Neural cell (in vitro differentiated cells): ENCODE results near the gene SPINT1. TPM values are rescaled to one million over a fixed set of nuclear protein-coding genes. Genes with fewer than 3 reads are reported as not detected.

Source experiments
- H2AFZ ChIP-seq: fragments of 200-600, 300-800 bp; sonication (generic), shearing (Covaris generic); 2 replicates; pipeline ENCODE4 v1.6.0; 2014; ENCODE audit warnings: low read depth, mild to moderate bottlenecking, antibody characterized with exemption, low read length, moderate library complexity
- H3F3A ChIP-seq: fragments of 200-600 bp; shearing (Covaris generic); 2 replicates; pipeline ENCODE4 v1.6.1; 2016; ENCODE audit warnings: mild to moderate bottlenecking, moderate library complexity, mixed read lengths, antibody characterized with exemption, low read length; ENCODE audit not compliant: insufficient read depth, poor library complexity, severe bottlenecking
- H3K27ac ChIP-seq: fragments of 200-600, 300-800 bp; sonication (generic), shearing (Covaris generic); 2 replicates; pipeline ENCODE4 v1.5.1; 2014; ENCODE audit warnings: mild to moderate bottlenecking, low read length, moderate library complexity
- H3K27me3 ChIP-seq: fragments of 300-800, 200-600 bp; sonication (generic), shearing (Covaris generic); 2 replicates; pipeline ENCODE4 v1.6.0; 2014; ENCODE audit warnings: mild to moderate bottlenecking, low read depth, low read length, moderate library complexity; ENCODE audit not compliant: insufficient read depth
- H3K36me3 ChIP-seq: fragments of 300-800, 200-600 bp; sonication (generic), shearing (Covaris generic); 2 replicates; pipeline ENCODE4 v1.5.1; 2014; ENCODE audit warnings: mild to moderate bottlenecking, antibody characterized with exemption, low read length, moderate library complexity; ENCODE audit not compliant: insufficient read depth
- H3K4me2 ChIP-seq: fragments of 300-800, 200-600 bp; sonication (generic), shearing (Covaris generic); 2 replicates; pipeline ENCODE4 v1.6.0; 2014; ENCODE audit warnings: mild to moderate bottlenecking, low read length
- H3K4me3 ChIP-seq: fragments of 300-800, 200-600 bp; sonication (generic), shearing (Covaris generic); 2 replicates; pipeline ENCODE4 v1.5.1; 2014; ENCODE audit warnings: mild to moderate bottlenecking, low read length, moderate library complexity
- H3K79me2 ChIP-seq: fragments of 200-600 bp; shearing (Covaris generic); replicated peaks from 2 replicates; pipeline ENCODE4 v1.6.0; 2014; ENCODE audit warnings: mild to moderate bottlenecking, low read length, moderate library complexity; ENCODE audit not compliant: insufficient read depth
- H3K9ac ChIP-seq: fragments of 300-800, 200-600 bp; sonication (generic), shearing (Covaris generic); 2 replicates; pipeline ENCODE4 v1.6.1; 2016; ENCODE audit warnings: mild to moderate bottlenecking, low read length, mixed read lengths
- H3K9me2 ChIP-seq: fragments of 200-600 bp; shearing (Covaris generic); 2 replicates; pipeline ENCODE4 v1.6.1; 2016; ENCODE audit warnings: mild to moderate bottlenecking, low read length, mixed read lengths; ENCODE audit not compliant: insufficient read depth
- H3K9me3 ChIP-seq: fragments of 200-600, 300-800 bp; sonication (generic), shearing (Covaris generic); 2 replicates; pipeline ENCODE4 v1.6.1; 2016; ENCODE audit warnings: mild to moderate bottlenecking, mixed run types, low read length, moderate library complexity, mixed read lengths
- H4K20me1 ChIP-seq: fragments of 200-600 bp; shearing (Covaris generic); 2 replicates; pipeline ENCODE4 v1.6.1; 2016; ENCODE audit warnings: mild to moderate bottlenecking, mixed run types; ENCODE audit not compliant: insufficient read depth
- EP300 ChIP-seq: fragments of 450-650 bp; conservative IDR thresholded peaks from 2 replicates; pipeline ENCODE4 v1.6.1; 2014; ENCODE audit warnings: antibody characterized with exemption, mild to moderate bottlenecking, moderate library complexity; ENCODE audit not compliant: poor library complexity, severe bottlenecking
- EZH2 ChIP-seq: fragments of 200-600, 300-800 bp; shearing (Covaris generic), sonication (generic); IDR thresholded peaks from 2 replicates; pipeline ENCODE4 v1.6.1; 2014; ENCODE audit warnings: antibody characterized with exemption, low read length, borderline replicate concordance, mild to moderate bottlenecking; ENCODE audit not compliant: insufficient read depth, poor library complexity, severe bottlenecking
- MXI1 ChIP-seq: fragments of 450-650 bp; conservative IDR thresholded peaks from 2 replicates; pipeline ENCODE4 v1.6.1; 2014; ENCODE audit warnings: antibody characterized with exemption, mild to moderate bottlenecking; ENCODE audit not compliant: poor library complexity, severe bottlenecking
- POLR2AphosphoS5 ChIP-seq: IDR thresholded peaks from 2 replicates; pipeline ENCODE4 v1.6.1; 2012
- RAD21 ChIP-seq: fragments of 450-650 bp; conservative IDR thresholded peaks from 2 replicates; pipeline ENCODE4 v1.6.1; 2014; ENCODE audit warnings: antibody characterized with exemption, mild to moderate bottlenecking, moderate library complexity
- SMC3 ChIP-seq: fragments of 450-650 bp; conservative IDR thresholded peaks from 2 replicates; pipeline ENCODE4 v1.6.1; 2014; ENCODE audit warnings: antibody characterized with exemption, mild to moderate bottlenecking, moderate library complexity; ENCODE audit not compliant: poor library complexity
- TAF1 ChIP-seq: IDR thresholded peaks from 2 replicates; pipeline ENCODE4 v1.6.1; 2012; ENCODE audit warnings: low read depth
- polyA plus RNA-seq: library from polyadenylated mRNA; depleted of rRNA; stranded (reverse); fragments of >200 nt; gene quantifications from 2 replicates; pipeline ENCODE4 v1.2.3, GENCODE V29; 2014
- TF ChIP-seq, protein P1 (sequence below): fragments of 450-650 bp; IDR thresholded peaks from 2 replicates; pipeline ENCODE4 v1.5.1; 2014; ENCODE audit warnings: antibody characterized with exemption, mild to moderate bottlenecking, moderate library complexity; ENCODE audit not compliant: poor library complexity, severe bottlenecking
- TF ChIP-seq, protein P2 (sequence below): IDR thresholded peaks from 2 replicates; pipeline ENCODE4 v1.6.1; 2012; ENCODE audit warnings: borderline replicate concordance

The SPINT1 gene
- polyA plus RNA-seq, 1 donor from 2014 or later = 0.68 TPM

- no peak overlapping the region for H3K4me3 ChIP-seq
- H3K27me3 ChIP-seq = no peaks in the 10 kb centered on the region
- no peak overlapping the region for H3K4me2 ChIP-seq
- TF ChIP-seq, protein P1, sequence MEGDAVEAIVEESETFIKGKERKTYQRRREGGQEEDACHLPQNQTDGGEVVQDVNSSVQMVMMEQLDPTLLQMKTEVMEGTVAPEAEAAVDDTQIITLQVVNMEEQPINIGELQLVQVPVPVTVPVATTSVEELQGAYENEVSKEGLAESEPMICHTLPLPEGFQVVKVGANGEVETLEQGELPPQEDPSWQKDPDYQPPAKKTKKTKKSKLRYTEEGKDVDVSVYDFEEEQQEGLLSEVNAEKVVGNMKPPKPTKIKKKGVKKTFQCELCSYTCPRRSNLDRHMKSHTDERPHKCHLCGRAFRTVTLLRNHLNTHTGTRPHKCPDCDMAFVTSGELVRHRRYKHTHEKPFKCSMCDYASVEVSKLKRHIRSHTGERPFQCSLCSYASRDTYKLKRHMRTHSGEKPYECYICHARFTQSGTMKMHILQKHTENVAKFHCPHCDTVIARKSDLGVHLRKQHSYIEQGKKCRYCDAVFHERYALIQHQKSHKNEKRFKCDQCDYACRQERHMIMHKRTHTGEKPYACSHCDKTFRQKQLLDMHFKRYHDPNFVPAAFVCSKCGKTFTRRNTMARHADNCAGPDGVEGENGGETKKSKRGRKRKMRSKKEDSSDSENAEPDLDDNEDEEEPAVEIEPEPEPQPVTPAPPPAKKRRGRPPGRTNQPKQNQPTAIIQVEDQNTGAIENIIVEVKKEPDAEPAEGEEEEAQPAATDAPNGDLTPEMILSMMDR = no peak
- TF ChIP-seq, protein P2, sequence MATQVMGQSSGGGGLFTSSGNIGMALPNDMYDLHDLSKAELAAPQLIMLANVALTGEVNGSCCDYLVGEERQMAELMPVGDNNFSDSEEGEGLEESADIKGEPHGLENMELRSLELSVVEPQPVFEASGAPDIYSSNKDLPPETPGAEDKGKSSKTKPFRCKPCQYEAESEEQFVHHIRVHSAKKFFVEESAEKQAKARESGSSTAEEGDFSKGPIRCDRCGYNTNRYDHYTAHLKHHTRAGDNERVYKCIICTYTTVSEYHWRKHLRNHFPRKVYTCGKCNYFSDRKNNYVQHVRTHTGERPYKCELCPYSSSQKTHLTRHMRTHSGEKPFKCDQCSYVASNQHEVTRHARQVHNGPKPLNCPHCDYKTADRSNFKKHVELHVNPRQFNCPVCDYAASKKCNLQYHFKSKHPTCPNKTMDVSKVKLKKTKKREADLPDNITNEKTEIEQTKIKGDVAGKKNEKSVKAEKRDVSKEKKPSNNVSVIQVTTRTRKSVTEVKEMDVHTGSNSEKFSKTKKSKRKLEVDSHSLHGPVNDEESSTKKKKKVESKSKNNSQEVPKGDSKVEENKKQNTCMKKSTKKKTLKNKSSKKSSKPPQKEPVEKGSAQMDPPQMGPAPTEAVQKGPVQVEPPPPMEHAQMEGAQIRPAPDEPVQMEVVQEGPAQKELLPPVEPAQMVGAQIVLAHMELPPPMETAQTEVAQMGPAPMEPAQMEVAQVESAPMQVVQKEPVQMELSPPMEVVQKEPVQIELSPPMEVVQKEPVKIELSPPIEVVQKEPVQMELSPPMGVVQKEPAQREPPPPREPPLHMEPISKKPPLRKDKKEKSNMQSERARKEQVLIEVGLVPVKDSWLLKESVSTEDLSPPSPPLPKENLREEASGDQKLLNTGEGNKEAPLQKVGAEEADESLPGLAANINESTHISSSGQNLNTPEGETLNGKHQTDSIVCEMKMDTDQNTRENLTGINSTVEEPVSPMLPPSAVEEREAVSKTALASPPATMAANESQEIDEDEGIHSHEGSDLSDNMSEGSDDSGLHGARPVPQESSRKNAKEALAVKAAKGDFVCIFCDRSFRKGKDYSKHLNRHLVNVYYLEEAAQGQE = no peak
- TF ChIP-seq RAD21 (no peak), SMC3 (no peak), EZH2 (no peak)
- H3F3A ChIP-seq = no peaks in the 10 kb centered on the region
- H3K9me3 ChIP-seq = no peaks in the 10 kb centered on the region
- no peaks in the 10 kb centered on the region for H3K9me2 ChIP-seq
- no peaks in the 10 kb centered on the region for H3K36me3 ChIP-seq
- H3K79me2 ChIP-seq = no peaks in the 10 kb centered on the region
- no peak overlapping the region for H2AFZ ChIP-seq
- H4K20me1 ChIP-seq = no peaks in the 10 kb centered on the region
- H3K27ac ChIP-seq = no peak overlapping the region
- H3K9ac ChIP-seq = no peak overlapping the region
These were observed 8.7 kb downstream of the SPINT1 start for GRCh38 chr15:40852529-40852928.

DNA sequence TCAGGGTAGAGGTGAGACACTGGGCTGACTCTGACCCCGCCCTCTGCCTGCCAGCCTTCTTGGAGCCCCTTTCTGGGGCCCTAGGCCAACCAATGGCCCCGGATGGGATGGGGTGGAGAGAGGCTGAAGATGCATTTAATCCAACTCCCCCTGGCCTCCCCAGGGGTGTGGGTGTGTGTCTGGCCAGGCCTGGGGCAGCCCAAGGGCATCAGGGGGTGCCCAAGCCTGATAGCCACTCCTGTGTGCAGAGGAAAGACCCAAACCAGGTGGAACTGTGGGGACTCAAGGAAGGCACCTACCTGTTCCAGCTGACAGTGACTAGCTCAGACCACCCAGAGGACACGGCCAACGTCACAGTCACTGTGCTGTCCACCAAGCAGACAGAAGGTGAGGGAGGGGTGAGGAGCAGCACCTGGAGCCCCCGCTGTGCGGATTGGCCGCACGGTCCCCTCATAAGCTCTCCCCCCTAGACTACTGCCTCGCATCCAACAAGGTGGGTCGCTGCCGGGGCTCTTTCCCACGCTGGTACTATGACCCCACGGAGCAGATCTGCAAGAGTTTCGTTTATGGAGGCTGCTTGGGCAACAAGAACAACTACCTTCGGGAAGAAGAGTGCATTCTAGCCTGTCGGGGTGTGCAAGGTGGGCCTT lies 9.5 kb downstream of the SPINT1 start:
- Histone ChIP-seq H3K36me3 (no peaks in the 10 kb centered on the region), H3K27ac (no peak overlapping the region), H3F3A (no peaks in the 10 kb centered on the region), H4K20me1 (no peaks in the 10 kb centered on the region), H2AFZ (no peak overlapping the region), H3K79me2 (no peaks in the 10 kb centered on the region), H3K9me3 (no peaks in the 10 kb centered on the region), H3K4me2 (no peak overlapping the region), H3K9ac (no peak overlapping the region), H3K4me3 (no peak overlapping the region), H3K27me3 (no peaks in the 10 kb centered on the region), H3K9me2 (no peaks in the 10 kb centered on the region)
- no peak for TF ChIP-seq POLR2AphosphoS5
- no peak for TF ChIP-seq MXI1
- TF ChIP-seq RAD21 = no peak
- no peak for TF ChIP-seq EP300
- no peak for TF ChIP-seq TAF1
- TF ChIP-seq SMC3 = no peak
- TF ChIP-seq, protein P1 = no peak
- TF ChIP-seq EZH2 = no peak
- TF ChIP-seq, protein P2 = no peak
